MM.1S (cell line): ENCODE data around the gene UTP14C.
"Not testable (repeated sequence)": the region's sequence is repeated elsewhere in the genome, so short reads cannot be mapped to it uniquely, and the experiment has no call there.

Experiments used
- DNase-seq: peaks from one replicate; pipeline ENCODE4 v3.0.0-alpha.2; 2015
- H2AFZ ChIP-seq: fragments of 300-600 bp; sonication (generic); 2 replicates; pipeline ENCODE4 v1.6.0; 2016; ENCODE audit warnings: antibody characterized with exemption, low read length
- H3F3A ChIP-seq: fragments of 300-600 bp; sonication (generic); 2 replicates; pipeline ENCODE4 v1.6.1; 2016; ENCODE audit warnings: mild to moderate bottlenecking, antibody characterized with exemption, low read length, moderate library complexity, mixed read lengths; ENCODE audit not compliant: insufficient read depth
- H3K27ac ChIP-seq: fragments of 300-600 bp; sonication (generic); 2 replicates; pipeline ENCODE4 v1.5.1; 2016; ENCODE audit warnings: mild to moderate bottlenecking, low read length
- H3K27me3 ChIP-seq: fragments of 300-600 bp; sonication (generic); replicated peaks from 2 replicates; pipeline ENCODE4 v1.6.0; 2016; ENCODE audit warnings: low read length; ENCODE audit not compliant: insufficient read depth
- H3K36me3 ChIP-seq: fragments of 300-600 bp; sonication (generic); replicated peaks from 2 replicates; pipeline ENCODE4 v1.6.1; 2016; ENCODE audit warnings: mild to moderate bottlenecking, low read length, mixed read lengths; ENCODE audit not compliant: insufficient read depth
- H3K4me1 ChIP-seq: fragments of 300-600 bp; sonication (generic); 2 replicates; pipeline ENCODE4 v1.6.1; 2016; ENCODE audit warnings: low read length, mixed read lengths
- H3K4me2 ChIP-seq: fragments of 300-600 bp; sonication (generic); 2 replicates; pipeline ENCODE4 v1.6.0; 2016; ENCODE audit warnings: low read depth, low read length
- H3K4me3 ChIP-seq: fragments of 300-600 bp; sonication (generic); 2 replicates; pipeline ENCODE4 v1.5.1; 2016; ENCODE audit warnings: low read length, mixed read lengths
- H3K79me2 ChIP-seq: fragments of 300-600 bp; sonication (generic); 2 replicates; pipeline ENCODE4 v1.6.1; 2016; ENCODE audit warnings: mixed run types, low read length, mixed read lengths
- H3K9ac ChIP-seq: fragments of 300-600 bp; sonication (generic); 2 replicates; pipeline ENCODE4 v1.6.1; 2016; ENCODE audit warnings: low read length, mixed read lengths
- H3K9me2 ChIP-seq: fragments of 300-600 bp; sonication (generic); replicated peaks from 2 replicates; pipeline ENCODE4 v1.6.1; 2016; ENCODE audit warnings: mild to moderate bottlenecking, low read length, mixed read lengths; ENCODE audit not compliant: insufficient read depth
- H3K9me3 ChIP-seq: fragments of 300-600 bp; sonication (generic); replicated peaks from 2 replicates; pipeline ENCODE4 v1.6.1; 2016; ENCODE audit warnings: mild to moderate bottlenecking, low read length, mixed read lengths; ENCODE audit not compliant: insufficient read depth
- H4K20me1 ChIP-seq: fragments of 300-600 bp; sonication (generic); 2 replicates; pipeline ENCODE4 v1.6.1; 2016; ENCODE audit warnings: mild to moderate bottlenecking, low read length, moderate library complexity, mixed read lengths; ENCODE audit not compliant: insufficient read depth
- EZH2 ChIP-seq: fragments of 300-600 bp; sonication (generic); optimal IDR thresholded peaks from 2 replicates; pipeline ENCODE3; 2017; ENCODE audit warnings: low read depth, mild to moderate bottlenecking, antibody characterized with exemption, low read length, mixed read lengths
- EZH2phosphoT487 ChIP-seq: fragments of 300-600 bp; sonication (generic); IDR thresholded peaks from 2 replicates; pipeline ENCODE4 v1.6.1; 2018; ENCODE audit warnings: antibody characterized with exemption, low read length
- TF ChIP-seq, protein P1 (sequence below): fragments of 300-600 bp; sonication (generic); IDR thresholded peaks from 2 replicates; pipeline ENCODE4 v1.5.1; 2016; ENCODE audit warnings: antibody characterized with exemption, low read length, mixed read lengths

The UTP14C gene

DNA sequence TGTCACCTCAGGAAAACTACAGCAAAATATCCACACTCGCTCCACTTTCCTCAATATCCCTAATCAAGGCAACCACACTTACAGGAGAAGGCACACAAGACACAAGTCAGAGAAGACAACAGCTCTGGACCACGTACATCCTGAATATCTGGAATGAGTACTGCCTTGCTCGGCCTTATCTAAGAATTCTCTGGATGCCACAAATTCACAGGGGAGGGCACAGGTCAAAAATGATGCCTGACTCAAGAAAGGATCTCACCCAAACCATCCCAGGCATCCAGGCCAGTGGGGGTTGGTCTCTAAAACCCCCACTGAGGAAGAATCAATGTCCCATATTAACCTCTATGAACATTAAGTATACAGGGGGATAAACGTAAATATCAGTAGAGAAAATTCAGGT, 43.1 kb upstream of the UTP14C start:
- no peak for DNase-seq
- Histone ChIP-seq H3K9me3 (no peaks in the 10 kb centered on the region), H3K27me3 (no peaks in the 10 kb centered on the region), H3K9me2 (no peaks in the 10 kb centered on the region), H3K4me3 (no peak overlapping the region), H4K20me1 (no peaks in the 10 kb centered on the region), H3K27ac (no peak overlapping the region), H3K4me1 (no peaks in the 10 kb centered on the region), H3K4me2 (no peak overlapping the region), H2AFZ (no peak overlapping the region), H3K9ac (no peak overlapping the region), H3F3A (no peaks in the 10 kb centered on the region), H3K79me2 (no peaks in the 10 kb centered on the region), H3K36me3 (no peaks in the 10 kb centered on the region)
- no peak for TF ChIP-seq EZH2
- TF ChIP-seq, protein P1, sequence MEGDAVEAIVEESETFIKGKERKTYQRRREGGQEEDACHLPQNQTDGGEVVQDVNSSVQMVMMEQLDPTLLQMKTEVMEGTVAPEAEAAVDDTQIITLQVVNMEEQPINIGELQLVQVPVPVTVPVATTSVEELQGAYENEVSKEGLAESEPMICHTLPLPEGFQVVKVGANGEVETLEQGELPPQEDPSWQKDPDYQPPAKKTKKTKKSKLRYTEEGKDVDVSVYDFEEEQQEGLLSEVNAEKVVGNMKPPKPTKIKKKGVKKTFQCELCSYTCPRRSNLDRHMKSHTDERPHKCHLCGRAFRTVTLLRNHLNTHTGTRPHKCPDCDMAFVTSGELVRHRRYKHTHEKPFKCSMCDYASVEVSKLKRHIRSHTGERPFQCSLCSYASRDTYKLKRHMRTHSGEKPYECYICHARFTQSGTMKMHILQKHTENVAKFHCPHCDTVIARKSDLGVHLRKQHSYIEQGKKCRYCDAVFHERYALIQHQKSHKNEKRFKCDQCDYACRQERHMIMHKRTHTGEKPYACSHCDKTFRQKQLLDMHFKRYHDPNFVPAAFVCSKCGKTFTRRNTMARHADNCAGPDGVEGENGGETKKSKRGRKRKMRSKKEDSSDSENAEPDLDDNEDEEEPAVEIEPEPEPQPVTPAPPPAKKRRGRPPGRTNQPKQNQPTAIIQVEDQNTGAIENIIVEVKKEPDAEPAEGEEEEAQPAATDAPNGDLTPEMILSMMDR: no peak
- no peak for TF ChIP-seq EZH2phosphoT487

DNA sequence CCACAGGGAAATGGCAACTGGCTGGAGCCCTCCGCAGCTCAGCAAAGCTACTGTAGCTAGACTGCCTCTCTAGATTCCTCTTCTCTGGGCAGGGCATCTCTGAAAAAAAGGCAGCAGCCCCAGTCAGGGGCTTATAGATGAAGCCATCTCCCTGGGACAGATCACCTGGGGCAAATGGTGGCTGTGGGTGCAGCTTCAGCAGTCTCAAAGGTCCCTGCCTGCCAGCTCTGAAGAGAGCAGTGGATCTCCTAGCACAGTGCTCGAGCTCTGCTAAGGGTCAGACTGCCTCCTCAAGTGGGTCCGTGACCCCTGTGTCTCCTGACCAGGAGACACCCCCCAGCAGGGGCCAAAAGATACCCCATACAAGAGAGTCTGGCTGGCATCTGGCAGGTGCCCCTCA, 41.2 kb upstream of the UTP14C start:
- not testable (repeated sequence) for H4K20me1 ChIP-seq, H3K4me1 ChIP-seq, H3F3A ChIP-seq, H2AFZ ChIP-seq, H3K36me3 ChIP-seq, H3K27ac ChIP-seq, H3K9me3 ChIP-seq, H3K9me2 ChIP-seq, DNase-seq, H3K4me3 ChIP-seq, H3K79me2 ChIP-seq, H3K4me2 ChIP-seq, H3K27me3 ChIP-seq, H3K9ac ChIP-seq

DNA sequence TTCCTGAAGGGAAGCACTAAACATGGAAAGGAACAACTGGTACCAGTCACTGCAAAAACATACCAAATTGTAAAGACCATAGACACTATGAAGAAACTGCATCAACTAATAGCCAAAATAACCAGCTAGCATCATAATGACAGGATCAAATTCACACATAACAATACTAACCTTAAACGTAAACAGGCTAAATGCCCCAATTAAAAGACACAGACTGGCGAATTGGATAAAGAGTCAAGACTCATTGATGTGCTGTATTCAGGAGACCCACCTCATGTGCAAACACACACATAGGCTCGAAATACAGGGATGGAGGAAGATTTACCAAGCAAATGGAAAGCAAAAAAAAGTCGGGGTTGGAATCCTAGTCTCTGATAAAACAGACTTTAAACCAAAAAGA, 39.6 kb upstream of the UTP14C start:
- H3K27me3 ChIP-seq, H3K9me3 ChIP-seq, H2AFZ ChIP-seq: not testable (repeated sequence)

DNA sequence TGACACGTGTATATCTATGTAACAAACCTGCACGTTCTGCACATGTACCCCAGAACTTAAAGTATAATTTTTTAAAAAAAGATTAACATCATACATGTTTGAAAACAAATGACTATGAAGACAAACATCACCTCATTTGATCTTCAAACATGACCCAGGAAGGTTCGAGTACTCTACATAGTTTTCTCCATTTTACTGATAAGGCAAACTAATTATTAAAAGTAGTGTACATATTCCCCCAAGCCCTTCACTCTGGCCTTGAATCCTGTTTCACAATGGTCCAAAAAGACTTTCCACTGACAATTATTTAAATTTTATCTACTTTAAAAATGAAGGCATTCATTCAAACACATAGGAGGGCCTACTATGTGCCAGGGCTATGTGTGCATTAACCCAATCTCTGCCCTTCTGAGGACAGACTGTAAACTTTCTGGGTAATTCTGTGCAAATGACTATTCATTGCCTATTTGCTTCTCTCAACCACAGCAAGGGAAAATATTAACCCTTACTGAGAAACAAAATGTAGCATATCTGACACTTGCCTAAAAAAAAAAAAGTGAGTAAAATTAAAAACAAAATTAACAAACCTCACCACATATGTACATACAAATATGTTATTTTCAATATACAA, 35.4 kb upstream of the UTP14C start:
- H3K9ac ChIP-seq: no peak overlapping the region
- no peaks in the 10 kb centered on the region for H3F3A ChIP-seq
- no peak for TF ChIP-seq EZH2phosphoT487
- TF ChIP-seq, protein P1: no peak
- TF ChIP-seq EZH2: no peak
- H3K36me3 ChIP-seq: no peaks in the 10 kb centered on the region
- H3K27me3 ChIP-seq: no peaks in the 10 kb centered on the region
- no peak overlapping the region for H3K27ac ChIP-seq
- H3K9me3 ChIP-seq: no peaks in the 10 kb centered on the region
- H4K20me1 ChIP-seq: no peaks in the 10 kb centered on the region
- H2AFZ ChIP-seq: no peak overlapping the region
- no peak overlapping the region for H3K4me2 ChIP-seq
- no peak overlapping the region for H3K4me3 ChIP-seq
- DNase-seq: no peak
- no peaks in the 10 kb centered on the region for H3K9me2 ChIP-seq
- H3K4me1 ChIP-seq: no peaks in the 10 kb centered on the region
- no peaks in the 10 kb centered on the region for H3K79me2 ChIP-seq

More for the DNA sequence above, 39.6 kb upstream of the UTP14C start:
- not testable (repeated sequence) for H3K4me2 ChIP-seq, H3K36me3 ChIP-seq, DNase-seq, H3K9ac ChIP-seq, H3K27ac ChIP-seq, H3F3A ChIP-seq, H3K4me1 ChIP-seq, H3K9me2 ChIP-seq, H4K20me1 ChIP-seq, H3K4me3 ChIP-seq, H3K79me2 ChIP-seq
